Kidney epithelial cell (primary cell): ENCODE data around the gene ENTPD2. TPM values are rescaled to one million over a fixed set of nuclear protein-coding genes. Genes with fewer than 3 reads are reported as not detected.
A peak's percentile ranks its signal among the peaks of the same experiment; 100 is the strongest.

ENCODE experiments used
- DNase-seq: peaks from one replicate; pipeline ENCODE4 v3.0.0-alpha.2; 2010; ENCODE audit warnings: low read depth
- H3K27me3 ChIP-seq: 2 replicates; pipeline ENCODE4 v1.6.0; 2011; ENCODE audit warnings: low read length; ENCODE audit not compliant: control insufficient read depth, insufficient read depth
- H3K36me3 ChIP-seq: 2 replicates; pipeline ENCODE4 v1.5.1; 2011; ENCODE audit warnings: low read length; ENCODE audit not compliant: control insufficient read depth, insufficient read depth
- H3K4me3 ChIP-seq: 2 replicates; pipeline ENCODE4 v1.5.1; 2011; ENCODE audit warnings: low read depth, mild to moderate bottlenecking, control low read depth, low read length
- total RNA-seq: library from RNA; depleted of rRNA; stranded (reverse); fragments of >200 nt; gene quantifications from 2 replicates; pipeline ENCODE4 v1.2.3, GENCODE V29; 2015
- TF ChIP-seq, protein P1 (sequence below): IDR thresholded peaks from 2 replicates; pipeline ENCODE4 v1.5.1; 2011; ENCODE audit warnings: mild to moderate bottlenecking, moderate library complexity, low read length, control low read depth, inconsistent platforms; ENCODE audit not compliant: insufficient read depth, poor library complexity, severe bottlenecking

The ENTPD2 gene
- total RNA-seq, 1 donor from 2014 or later, result 0.21 TPM

DNA sequence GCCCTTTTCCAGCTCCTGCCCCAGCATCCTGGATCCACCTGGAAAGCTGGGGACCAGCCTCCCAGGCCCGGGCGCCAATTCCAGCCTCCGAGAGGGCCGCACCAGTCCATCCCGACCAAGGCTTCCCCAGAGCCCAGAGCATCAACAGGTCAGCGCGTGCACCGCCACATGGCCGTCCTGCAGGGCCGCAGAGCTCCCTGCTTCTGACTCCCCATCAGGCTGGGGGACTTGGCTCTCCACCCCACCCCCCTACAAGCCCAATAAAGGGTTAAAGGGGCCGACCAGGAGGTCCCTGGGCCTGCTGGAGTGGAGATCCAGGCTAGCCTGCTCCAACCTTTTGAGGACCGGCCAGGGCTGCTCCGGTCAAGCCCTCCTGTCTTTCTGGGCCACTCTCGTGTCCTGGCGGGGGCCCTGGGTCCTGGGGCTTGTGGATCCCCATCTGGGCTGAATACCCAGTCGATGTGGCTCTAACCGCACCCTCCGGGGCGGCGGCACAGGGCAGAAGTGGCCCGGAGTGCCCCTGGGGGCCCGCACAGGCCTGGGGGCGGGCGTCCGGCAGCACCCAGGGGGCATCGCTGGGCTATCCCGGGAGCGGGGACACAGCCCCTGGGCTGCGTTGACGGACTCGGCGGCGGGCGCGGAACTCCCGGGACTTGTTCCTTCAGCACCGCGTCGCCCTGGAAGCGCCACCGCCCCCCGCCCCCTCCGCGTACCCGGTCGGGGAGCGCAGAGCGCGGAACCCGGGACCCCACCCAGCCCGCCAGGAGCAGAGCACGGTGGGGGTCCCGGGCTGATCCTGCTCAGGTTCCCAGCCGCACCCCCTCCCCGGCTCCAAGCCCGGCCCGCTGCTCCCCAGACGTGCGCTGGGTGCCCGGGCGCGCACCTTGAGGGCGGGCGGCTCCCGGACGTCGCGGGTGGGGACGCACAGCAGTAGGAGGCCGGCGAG, 590 bp downstream of the ENTPD2 start:
- Histone ChIP-seq H3K4me3 (peak overlapping the region; percentile 12), H3K27me3 (peaks cover 73% of the 10 kb centered on the region), H3K36me3 (no peaks in the 10 kb centered on the region)
- no peak for DNase-seq
- TF ChIP-seq, protein P1, sequence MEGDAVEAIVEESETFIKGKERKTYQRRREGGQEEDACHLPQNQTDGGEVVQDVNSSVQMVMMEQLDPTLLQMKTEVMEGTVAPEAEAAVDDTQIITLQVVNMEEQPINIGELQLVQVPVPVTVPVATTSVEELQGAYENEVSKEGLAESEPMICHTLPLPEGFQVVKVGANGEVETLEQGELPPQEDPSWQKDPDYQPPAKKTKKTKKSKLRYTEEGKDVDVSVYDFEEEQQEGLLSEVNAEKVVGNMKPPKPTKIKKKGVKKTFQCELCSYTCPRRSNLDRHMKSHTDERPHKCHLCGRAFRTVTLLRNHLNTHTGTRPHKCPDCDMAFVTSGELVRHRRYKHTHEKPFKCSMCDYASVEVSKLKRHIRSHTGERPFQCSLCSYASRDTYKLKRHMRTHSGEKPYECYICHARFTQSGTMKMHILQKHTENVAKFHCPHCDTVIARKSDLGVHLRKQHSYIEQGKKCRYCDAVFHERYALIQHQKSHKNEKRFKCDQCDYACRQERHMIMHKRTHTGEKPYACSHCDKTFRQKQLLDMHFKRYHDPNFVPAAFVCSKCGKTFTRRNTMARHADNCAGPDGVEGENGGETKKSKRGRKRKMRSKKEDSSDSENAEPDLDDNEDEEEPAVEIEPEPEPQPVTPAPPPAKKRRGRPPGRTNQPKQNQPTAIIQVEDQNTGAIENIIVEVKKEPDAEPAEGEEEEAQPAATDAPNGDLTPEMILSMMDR, result no peak

DNA sequence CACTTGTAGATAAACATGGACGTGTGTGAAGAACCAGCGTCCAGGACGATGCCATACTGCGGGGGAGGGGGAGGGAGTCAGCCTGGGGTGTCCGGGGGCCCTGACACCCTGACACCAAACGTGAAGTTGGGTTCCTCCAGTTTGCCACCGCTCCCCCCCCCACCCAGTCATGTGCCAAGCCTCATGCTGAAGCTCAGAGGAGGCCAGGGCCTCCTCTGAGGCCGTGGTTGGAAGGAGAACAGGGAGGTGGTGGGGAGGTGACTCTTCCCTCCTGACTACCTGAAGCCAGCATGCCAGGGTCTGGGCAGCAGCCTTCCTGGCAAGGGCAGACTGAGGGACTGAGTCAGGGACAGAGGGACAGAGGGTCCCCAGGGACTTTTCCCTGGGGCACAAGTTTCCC, 1.6 kb downstream of the ENTPD2 start:
- Histone ChIP-seq H3K36me3 (no peaks in the 10 kb centered on the region), H3K27me3 (peaks cover 83% of the 10 kb centered on the region), H3K4me3 (no peak overlapping the region)
- no peak for DNase-seq
- TF ChIP-seq, protein P1, result no peak

DNA sequence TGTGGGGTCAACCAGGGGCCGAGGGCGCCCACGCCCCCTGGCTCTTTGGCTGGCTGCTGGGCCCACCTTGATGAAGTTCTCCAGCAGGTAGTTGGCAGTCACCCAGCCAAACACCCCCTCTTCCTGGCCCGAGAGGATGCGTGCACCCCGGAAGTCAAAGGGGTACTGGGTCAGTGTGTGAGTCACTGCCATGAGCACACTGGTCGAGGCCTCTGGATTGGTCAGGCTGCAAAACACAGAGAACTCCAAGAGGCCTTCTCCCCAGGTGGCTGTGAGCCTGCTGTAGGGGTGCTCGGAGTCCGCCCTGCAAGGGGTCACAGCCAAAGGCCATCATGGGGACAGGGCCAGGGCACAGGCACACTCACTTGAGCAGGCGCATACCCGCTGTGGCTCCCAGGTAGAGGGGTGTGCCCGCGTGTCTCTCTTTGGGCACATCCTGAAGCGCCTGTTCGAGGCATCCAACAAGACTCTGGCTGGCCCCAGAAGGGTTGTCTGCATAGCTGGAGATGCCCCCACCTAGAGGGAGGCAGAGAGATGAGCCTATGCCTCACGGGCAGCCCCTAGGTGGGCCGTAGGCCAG, 2.6 kb downstream of the ENTPD2 start:
- Histone ChIP-seq H3K36me3 (no peaks in the 10 kb centered on the region), H3K4me3 (no peak overlapping the region), H3K27me3 (peaks cover 88% of the 10 kb centered on the region)
- no peak for DNase-seq
- TF ChIP-seq, protein P1, result no peak

DNA sequence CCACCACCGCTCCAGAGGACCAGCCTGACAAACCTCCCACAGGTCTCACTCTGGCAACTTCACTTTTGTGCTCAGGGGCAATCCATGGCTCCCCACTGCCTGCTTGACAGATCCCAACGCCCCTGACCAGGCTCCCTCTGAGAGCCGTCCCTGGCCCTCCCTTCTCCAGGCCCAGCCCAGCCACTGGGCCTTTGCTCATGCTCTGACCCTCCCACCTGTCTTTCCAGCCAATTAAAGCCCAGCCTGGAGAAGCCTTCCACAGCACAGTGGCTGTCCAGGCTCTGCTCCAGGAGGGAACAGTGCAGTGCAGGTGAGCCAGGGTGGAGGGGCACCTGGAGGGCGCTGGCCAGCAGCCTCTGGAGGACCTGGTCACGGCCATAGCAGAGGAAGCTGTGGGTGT, 3.3 kb downstream of the ENTPD2 start:
- TF ChIP-seq, protein P1, result no peak
- no peak for DNase-seq
- Histone ChIP-seq H3K4me3 (no peak overlapping the region), H3K36me3 (no peaks in the 10 kb centered on the region), H3K27me3 (peaks cover 83% of the 10 kb centered on the region)

DNA sequence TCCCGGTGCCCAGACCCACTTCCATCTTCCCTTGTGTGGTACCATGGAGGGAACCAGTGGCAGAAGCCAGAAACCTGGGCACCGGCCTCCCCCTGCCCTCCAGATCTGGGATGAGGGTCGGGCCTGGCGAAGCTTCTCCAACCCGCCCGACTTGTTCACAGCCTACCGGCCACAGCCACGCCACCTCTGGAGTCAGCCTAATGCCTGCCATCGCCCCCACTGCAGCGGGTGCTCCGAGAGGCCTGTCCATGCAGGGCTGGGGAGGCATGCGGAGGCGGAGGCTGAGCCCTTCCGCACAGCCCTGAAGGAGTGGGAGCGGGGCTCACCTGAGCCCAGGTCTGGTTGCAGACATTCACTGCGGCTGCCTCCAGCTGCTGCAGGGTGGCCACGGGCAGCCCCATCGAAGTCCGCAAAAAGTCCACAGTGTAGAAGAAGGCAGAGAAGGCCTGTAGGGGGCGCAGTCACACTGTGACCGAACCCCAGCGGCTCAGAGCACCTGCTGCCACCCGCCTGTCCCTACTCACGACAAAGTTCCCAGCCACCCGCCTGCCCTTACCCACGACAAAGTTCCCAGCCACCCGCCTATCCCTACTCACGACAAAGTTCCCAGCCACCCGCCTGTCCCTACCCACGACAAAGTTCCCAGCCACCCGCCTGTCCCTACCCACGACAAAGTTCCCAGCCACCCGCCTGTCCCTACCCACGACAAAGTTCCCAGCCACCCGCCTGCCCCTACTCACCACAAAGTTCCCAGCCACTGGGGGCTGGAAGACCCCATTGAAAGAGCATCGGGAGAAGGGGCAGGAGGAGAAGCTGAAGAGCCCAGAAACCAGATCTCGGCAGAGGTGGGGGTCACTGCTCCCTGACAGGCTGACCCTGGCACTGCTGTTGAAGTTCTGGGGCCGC, 4.1 kb downstream of the ENTPD2 start:
- Histone ChIP-seq H3K4me3 (no peak overlapping the region), H3K27me3 (peaks cover 76% of the 10 kb centered on the region), H3K36me3 (no peaks in the 10 kb centered on the region)
- TF ChIP-seq, protein P1, result peak; percentile 64
- DNase-seq, result no peak
